Esophagus (tissue), 2 donors: Measurements from ENCODE around the gene KRTAP10-1. TPM values are rescaled to one million over a fixed set of nuclear protein-coding genes. Genes with fewer than 3 reads are reported as not detected.
"Not testable (repeated sequence)": the region's sequence is repeated elsewhere in the genome, so short reads cannot be mapped to it uniquely, and the experiment has no call there.

Source experiments
- H3K27ac ChIP-seq, 2 donors: one replicate each; pipeline ENCODE4 v1.5.1; 2013; ENCODE audit warnings: low read depth in 2 of 2, mild to moderate bottlenecking in 2 of 2, inconsistent platforms in 1 of 2, low read length in 1 of 2, moderate library complexity in 1 of 2
- H3K27me3 ChIP-seq, 2 donors: one replicate each; pipeline ENCODE4 v1.6.1; 2013; ENCODE audit warnings: low read length in 2 of 2, control low read depth in 1 of 2, mild to moderate bottlenecking in 1 of 2; ENCODE audit not compliant: insufficient read depth in 2 of 2, control insufficient read depth in 1 of 2
- H3K36me3 ChIP-seq, 2 donors: one replicate each; pipeline ENCODE4 v1.6.1; 2013; ENCODE audit warnings: low read length in 1 of 2; ENCODE audit not compliant: control insufficient read depth in 2 of 2, insufficient read depth in 2 of 2
- H3K4me1 ChIP-seq, 2 donors: one replicate each; pipeline ENCODE4 v1.6.1; 2013; ENCODE audit warnings: low read length in 1 of 2; ENCODE audit not compliant: control insufficient read depth in 2 of 2, insufficient read depth in 2 of 2
- H3K4me3 ChIP-seq, 2 donors: one replicate each; pipeline ENCODE4 v1.5.1; 2013; ENCODE audit warnings: low read length in 2 of 2, mild to moderate bottlenecking in 2 of 2, low read depth in 1 of 2, moderate library complexity in 1 of 2
- H3K9me3 ChIP-seq, 2 donors: one replicate each; pipeline ENCODE4 v1.6.1; 2013; ENCODE audit warnings: mild to moderate bottlenecking in 2 of 2, low read depth in 1 of 2, low read length in 1 of 2, moderate library complexity in 1 of 2; ENCODE audit not compliant: control insufficient read depth in 2 of 2, insufficient read depth in 1 of 2
- WGBS, 2 donors: extraction: QIAGEN DNeasy Blood & Tissue Kit; methylation state at CpG; one replicate each; pipeline ENCODE4 v1.1.7; 2013; 5-methylcytosine and 5-hydroxymethylcytosine counted together
- polyA plus RNA-seq, 2 donors: library from polyadenylated mRNA; stranded (reverse); fragments of 200-250 nt; gene quantifications; one replicate each; pipeline ENCODE4 v1.2.3, GENCODE V29; 2013
- donor health status: healthy with polysubstance abuse.
- donor health status: Bipolar disorder and iron deficiency.

The KRTAP10-1 gene
- polyA plus RNA-seq, 2 donors = not detected

- H3K27ac ChIP-seq = no peak overlapping the region
- no peaks in the 10 kb centered on the region for H3K27me3 ChIP-seq
- no peaks in the 10 kb centered on the region for H3K36me3 ChIP-seq
- peaks cover 9 to 25% of the 10 kb centered on the region in 2 donors for H3K9me3 ChIP-seq
- H3K4me1 ChIP-seq = no peaks in the 10 kb centered on the region
- 68 to 79% methylated on average over 17 to 22 of the region's 22 CpGs for WGBS, 2 donors
- no peak overlapping the region for H3K4me3 ChIP-seq
Measured at GRCh38 chr21:44579056-44579832, 39.2 kb upstream of the KRTAP10-1 start.

DNA sequence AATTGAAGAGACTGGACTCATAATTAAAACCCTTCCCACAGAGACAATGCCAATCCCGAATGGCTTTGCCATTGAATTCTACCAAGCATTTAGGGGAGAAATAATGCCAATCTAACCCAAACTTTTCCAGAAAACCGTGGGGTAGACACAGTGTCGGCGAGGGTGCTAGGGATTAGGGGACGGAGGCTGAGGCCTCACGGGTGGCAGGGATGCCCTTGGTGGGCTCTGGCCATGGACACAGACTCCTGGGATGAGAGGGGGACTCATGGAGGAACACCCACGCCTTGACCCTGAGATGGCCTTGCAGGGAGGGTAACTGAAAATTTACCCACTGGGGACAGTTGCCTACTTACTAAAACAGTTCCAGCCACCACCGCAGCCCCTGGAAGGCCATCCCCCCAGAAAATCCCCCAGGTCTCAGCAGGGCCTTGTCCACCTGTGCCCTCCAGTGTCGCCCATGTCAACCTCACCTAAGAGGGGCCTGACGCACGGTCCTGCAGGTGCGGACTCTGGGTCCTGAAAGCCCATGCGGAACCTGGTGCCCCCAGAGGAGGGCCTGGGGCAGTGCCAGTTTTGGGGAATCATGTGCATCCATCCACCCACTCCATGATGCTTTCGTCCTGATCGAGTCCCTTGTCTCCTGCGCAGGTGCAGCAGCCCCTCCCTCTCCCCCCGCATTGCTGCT, 38.5 kb upstream of the KRTAP10-1 start:
- H3K27me3 ChIP-seq = no peaks in the 10 kb centered on the region
- no peak overlapping the region for H3K27ac ChIP-seq
- H3K36me3 ChIP-seq = no peaks in the 10 kb centered on the region
- H3K9me3 ChIP-seq = peaks cover 9 to 25% of the 10 kb centered on the region in 2 donors
- no peaks in the 10 kb centered on the region for H3K4me1 ChIP-seq
- no peak overlapping the region for H3K4me3 ChIP-seq
- WGBS, 2 donors = 94 to 95% methylated on average over 15 to 17 of the region's 17 CpGs

- 80 to 84% methylated on average over 10 of the region's 10 CpGs for WGBS, 2 donors
- Histone ChIP-seq H3K27ac (no peak overlapping the region), H3K4me3 (no peak overlapping the region), H3K9me3 (peaks cover 15 to 25% of the 10 kb centered on the region in 2 donors), H3K36me3 (no peaks in the 10 kb centered on the region), H3K27me3 (no peaks in the 10 kb centered on the region), H3K4me1 (no peaks in the 10 kb centered on the region)
Measured at GRCh38 chr21:44576025-44576420, 36.0 kb upstream of the KRTAP10-1 start.

- Histone ChIP-seq H3K36me3 (no peaks in the 10 kb centered on the region), H3K27me3 (no peaks in the 10 kb centered on the region), H3K27ac (no peak overlapping the region), H3K9me3 (peaks cover 14 to 23% of the 10 kb centered on the region in 2 donors), H3K4me1 (no peaks in the 10 kb centered on the region), H3K4me3 (no peak overlapping the region)
- 87 to 88% methylated on average over 20 of the region's 20 CpGs for WGBS, 2 donors
Measured at GRCh38 chr21:44575307-44576024, 35.5 kb upstream of the KRTAP10-1 start.

GRCh38 chr21:44574457-44575306, 34.7 kb upstream of the KRTAP10-1 start:
- Histone ChIP-seq H3K36me3 (no peaks in the 10 kb centered on the region), H3K9me3 (peaks cover 12 to 17% of the 10 kb centered on the region in 2 donors), H3K27ac (no peak overlapping the region), H3K4me1 (no peaks in the 10 kb centered on the region), H3K4me3 (no peak overlapping the region), H3K27me3 (no peaks in the 10 kb centered on the region)
- 33 to 37% methylated on average over 21 of the region's 21 CpGs for WGBS, 2 donors

GRCh38 chr21:44573630-44574456, 33.8 kb upstream of the KRTAP10-1 start, which contains the start of gene KRTAP10-4:
Gene KRTAP10-4, plus strand, starts transcription at chr21:44573729. Its CDS starts 30 bp downstream, at chr21:44573759.
- H3K4me1 ChIP-seq, H3K27ac ChIP-seq, H3K36me3 ChIP-seq, H3K4me3 ChIP-seq, H3K27me3 ChIP-seq: not testable (repeated sequence)
- WGBS, 2 donors = 43 to 45% methylated on average over 20 to 22 of the region's 25 CpGs
- peaks cover 13 to 17% of the 10 kb centered on the region in 2 donors for H3K9me3 ChIP-seq

DNA sequence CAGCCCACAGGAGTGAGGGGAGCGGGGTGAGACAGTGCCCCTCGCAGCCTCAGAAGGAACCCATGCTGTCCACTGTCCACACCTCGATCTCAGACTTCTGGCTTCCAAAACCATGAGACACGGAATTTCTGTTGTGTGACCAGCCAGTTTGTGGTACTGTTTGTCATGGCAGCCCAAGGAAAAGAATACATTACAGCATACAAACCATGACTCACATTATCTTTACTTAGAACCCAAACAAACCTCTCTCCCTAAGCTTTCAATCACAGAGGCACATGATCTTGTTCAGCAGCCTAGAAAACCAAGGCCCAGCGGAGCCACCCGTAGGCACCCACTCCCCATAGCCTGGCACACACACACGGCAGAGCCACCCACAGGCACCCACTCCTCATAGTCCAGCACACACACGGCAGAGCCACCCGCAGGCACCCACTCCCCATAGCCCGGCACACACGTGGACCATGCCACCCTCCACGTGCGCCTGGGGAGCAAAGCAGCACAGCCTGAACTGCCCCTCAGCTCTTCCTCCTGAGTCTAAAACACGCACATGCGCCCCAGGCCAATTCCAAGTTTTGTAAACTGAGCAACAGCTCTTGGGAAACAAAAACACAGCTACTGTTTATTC, 33.1 kb upstream of the KRTAP10-1 start:
- no peak overlapping the region for H3K27ac ChIP-seq
- no peaks in the 10 kb centered on the region for H3K27me3 ChIP-seq
- no peaks in the 10 kb centered on the region for H3K36me3 ChIP-seq
- peaks cover 13 to 17% of the 10 kb centered on the region in 2 donors for H3K9me3 ChIP-seq
- no peak overlapping the region for H3K4me3 ChIP-seq
- 75 to 77% methylated on average over 15 of the region's 15 CpGs for WGBS, 2 donors
- no peaks in the 10 kb centered on the region for H3K4me1 ChIP-seq
